Upper lobe of left lung (tissue), 4 donors: Measurements from ENCODE around the gene FAM227B.

Source experiments
- EP300 ChIP-seq, 4 donors: sonication (generic); formaldehyde crosslinking; IDR thresholded peaks; one replicate each; pipeline ENCODE4 v1.5.1; 2017; ENCODE audit warnings: antibody characterized with exemption in 4 of 4, control low read depth in 2 of 4
- TF ChIP-seq, protein P1 (sequence below), 6 experiments: fragments of 450-650 bp in 4 of 6; fragments of 200-600 bp in 2 of 6; sonication (generic) in 2 of 6; IDR thresholded peaks; one replicate each; pipeline ENCODE4 v1.5.1; 2016 to 2019; ENCODE audit warnings: antibody characterized with exemption in 6 of 6

DNA sequence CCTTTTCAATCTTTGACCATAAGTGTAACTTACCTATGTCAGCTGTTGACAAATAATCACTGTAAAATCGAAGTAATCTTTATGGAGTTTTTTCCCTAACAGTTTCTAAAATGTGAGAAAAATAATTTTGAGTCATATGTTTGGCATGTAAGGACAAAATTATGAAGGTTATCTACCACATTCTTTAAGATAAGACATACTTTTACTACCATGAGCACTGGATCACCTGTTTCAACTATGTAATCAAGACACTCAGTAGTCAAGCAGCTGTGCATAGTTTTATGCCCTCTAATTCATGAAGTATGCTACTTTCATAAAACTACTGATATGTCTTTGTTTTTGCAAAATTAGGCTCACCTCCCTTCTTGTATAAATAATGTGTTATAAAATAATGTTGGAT lies 185.4 kb downstream of the FAM227B start:
- no peak for TF ChIP-seq EP300 (IDR thresholded peaks at IDR 0.05)
- TF ChIP-seq, protein P1, sequence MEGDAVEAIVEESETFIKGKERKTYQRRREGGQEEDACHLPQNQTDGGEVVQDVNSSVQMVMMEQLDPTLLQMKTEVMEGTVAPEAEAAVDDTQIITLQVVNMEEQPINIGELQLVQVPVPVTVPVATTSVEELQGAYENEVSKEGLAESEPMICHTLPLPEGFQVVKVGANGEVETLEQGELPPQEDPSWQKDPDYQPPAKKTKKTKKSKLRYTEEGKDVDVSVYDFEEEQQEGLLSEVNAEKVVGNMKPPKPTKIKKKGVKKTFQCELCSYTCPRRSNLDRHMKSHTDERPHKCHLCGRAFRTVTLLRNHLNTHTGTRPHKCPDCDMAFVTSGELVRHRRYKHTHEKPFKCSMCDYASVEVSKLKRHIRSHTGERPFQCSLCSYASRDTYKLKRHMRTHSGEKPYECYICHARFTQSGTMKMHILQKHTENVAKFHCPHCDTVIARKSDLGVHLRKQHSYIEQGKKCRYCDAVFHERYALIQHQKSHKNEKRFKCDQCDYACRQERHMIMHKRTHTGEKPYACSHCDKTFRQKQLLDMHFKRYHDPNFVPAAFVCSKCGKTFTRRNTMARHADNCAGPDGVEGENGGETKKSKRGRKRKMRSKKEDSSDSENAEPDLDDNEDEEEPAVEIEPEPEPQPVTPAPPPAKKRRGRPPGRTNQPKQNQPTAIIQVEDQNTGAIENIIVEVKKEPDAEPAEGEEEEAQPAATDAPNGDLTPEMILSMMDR (IDR thresholded peaks at IDR 0.05), result no peak
